ENCODE data around the gene DRICH1.
"Not testable (repeated sequence)": the region's sequence is repeated elsewhere in the genome, so short reads cannot be mapped to it uniquely, and the experiment has no call there.

Gene DRICH1

DNA sequence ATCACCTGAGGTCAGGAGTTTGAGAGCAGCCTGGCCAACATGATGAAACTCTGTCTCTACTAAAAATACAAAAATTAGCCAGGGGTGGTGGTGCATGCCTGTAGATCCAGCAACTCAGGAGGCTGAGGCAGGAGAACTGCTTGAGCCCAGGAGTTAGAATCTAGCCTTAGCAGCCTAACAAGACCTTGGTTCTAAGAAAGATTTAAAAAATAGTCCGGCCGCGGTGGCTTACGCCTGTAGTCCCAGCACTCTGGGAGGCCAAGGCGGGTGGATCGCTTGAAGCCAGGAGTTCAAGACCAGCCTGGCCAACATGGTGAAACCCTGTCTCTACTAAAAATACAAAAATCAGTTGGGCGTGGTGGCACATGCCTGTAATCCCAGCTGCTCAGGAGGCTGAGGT is 14.4 kb upstream of the DRICH1 start:
- not testable (repeated sequence) for DNase-seq

DNA sequence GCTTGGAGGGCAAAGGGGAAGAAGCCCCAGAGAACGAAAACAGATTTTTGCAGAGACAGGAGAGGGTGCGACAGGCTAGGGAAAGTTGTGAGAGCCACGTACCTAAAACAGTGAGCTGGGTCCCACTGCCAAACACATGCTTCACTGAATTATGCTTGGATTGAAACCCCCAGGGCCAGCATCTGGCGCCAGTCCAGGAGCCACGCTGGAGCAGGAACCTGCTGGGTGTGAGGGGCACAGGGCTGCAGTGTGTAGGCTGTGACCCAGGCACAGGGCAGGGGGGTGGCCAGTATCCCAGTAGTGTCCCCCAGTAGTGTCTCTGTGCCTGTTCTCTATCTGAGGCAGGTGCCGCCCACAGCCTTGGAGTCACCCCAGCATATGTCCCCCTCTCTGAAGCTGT is 8.1 kb upstream of the DRICH1 start:
- not testable (repeated sequence) for DNase-seq

DNA sequence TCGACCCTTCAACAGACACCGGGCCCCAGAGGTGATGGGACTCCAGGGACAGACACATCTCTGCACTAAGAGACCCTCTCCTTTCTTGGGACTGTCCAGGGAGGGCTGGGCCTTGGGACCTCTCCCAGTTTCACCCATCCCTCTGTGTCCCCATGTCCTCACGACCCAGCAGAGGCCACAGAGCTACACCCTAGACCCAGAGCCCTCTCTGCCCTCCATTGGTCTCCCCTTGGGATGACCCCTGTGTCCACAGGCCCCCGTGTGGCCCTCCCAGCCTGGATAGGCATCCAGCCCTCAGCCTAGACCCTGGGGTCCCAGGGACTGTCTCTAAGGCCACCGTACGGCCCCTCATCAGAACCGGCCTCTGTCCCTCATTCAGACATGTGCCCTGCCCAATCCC is 7.5 kb upstream of the DRICH1 start:
- DNase-seq, result no peak

DNA sequence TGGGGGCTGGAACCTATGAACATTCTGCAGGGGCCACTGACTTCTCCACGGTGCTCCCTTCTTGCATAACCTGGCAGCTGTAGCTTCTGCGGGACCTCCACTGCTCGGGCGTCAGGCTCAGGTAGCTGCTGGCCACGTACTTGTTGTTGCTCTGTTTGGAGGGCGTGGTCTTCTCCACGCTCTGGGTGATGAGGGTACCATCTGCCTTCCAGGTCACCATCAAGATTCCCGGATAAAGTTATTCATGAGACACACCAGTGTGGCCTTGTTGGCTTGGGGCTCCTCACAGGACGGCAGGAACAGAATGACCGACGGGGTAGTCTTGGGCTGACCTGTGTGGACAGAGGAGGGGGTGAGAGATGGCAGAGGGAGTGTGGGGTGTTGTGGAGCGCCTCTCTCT is 6.5 kb upstream of the DRICH1 start:
- no peak for DNase-seq

DNA sequence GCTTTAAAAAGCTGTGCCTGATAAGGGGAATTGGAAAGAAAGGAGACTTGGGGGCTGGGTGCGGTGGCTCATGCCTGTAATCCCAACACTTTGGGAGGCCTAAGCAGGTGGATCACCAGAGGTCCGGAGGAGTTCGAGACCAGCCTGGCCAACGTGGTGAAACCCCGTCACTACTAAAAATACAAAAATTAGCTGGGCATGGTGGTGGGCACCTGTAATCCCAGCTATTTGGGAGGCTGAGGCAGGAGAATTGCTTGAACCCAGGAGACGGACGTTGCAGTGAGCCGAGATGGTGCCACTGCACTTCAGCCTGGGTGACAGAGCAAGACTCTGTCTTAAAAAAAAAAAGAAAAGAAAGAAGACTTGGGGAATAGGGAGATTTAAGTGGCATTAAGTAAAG is 3.2 kb upstream of the DRICH1 start:
- not testable (repeated sequence) for DNase-seq

DNA sequence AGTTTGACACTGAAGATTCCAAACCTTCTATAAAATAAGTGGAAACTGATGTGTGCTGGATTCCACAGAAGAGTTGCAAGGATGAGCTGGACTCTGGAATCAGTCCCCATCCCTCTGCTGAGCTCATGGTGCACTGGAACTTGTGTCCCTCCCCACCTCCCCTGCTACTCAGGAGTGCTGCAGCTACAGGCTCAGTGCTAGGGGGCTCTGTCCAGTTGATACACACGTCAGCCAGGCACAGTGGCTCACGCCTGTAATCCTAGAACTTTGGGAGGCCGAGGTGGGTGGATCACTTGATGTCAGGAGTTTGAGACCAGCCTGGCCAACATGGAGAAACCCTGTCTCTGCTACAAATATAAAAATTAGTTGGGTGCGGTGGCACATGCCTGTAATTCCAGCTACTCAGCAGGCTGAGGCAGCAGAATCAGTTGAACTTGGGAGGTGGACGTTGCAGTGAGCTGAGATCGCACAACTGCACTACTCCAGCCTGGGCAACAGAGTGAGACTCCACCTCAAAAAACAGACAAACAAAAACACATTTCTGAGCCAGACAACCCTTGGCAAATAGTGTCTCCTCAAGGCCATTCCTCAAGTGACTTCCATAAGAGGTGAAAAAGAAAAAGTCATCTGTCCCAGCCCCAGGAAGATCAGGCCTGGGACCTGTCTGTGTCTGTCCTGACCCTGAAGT is 3.9 kb downstream of the DRICH1 start:
- DNase-seq, result not testable (repeated sequence)

DNA sequence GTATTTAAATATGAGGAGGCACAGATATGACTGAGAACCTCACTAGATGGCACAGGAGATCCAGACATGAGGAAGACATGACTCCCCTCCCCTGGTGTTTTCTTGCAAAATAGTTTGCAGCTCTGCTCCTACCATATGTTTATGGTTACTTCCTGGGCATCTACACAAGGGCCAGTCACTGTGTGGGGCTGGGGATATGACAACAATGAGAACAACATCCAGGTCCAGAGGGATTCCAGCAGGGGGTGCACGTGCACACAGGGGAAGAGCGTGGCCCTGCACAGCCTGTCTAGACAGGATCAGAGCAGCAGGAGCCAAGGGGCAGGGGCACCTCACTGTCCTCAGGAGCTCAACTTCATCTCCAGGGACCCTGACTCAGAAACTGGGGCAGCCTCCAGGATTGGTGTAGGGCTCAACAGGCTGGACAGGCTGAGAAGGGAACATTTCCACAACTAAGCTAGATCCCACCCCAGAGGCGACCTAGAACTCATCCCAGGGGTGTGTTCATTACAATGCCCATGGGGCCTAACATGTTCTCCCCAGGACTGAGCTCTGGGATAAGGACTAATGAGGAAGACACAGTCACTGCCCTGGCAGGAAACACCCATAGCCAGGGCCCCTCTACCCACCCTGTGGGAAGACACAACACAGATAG is 4.6 kb downstream of the DRICH1 start:
- peak; percentile 56 for DNase-seq

DNA sequence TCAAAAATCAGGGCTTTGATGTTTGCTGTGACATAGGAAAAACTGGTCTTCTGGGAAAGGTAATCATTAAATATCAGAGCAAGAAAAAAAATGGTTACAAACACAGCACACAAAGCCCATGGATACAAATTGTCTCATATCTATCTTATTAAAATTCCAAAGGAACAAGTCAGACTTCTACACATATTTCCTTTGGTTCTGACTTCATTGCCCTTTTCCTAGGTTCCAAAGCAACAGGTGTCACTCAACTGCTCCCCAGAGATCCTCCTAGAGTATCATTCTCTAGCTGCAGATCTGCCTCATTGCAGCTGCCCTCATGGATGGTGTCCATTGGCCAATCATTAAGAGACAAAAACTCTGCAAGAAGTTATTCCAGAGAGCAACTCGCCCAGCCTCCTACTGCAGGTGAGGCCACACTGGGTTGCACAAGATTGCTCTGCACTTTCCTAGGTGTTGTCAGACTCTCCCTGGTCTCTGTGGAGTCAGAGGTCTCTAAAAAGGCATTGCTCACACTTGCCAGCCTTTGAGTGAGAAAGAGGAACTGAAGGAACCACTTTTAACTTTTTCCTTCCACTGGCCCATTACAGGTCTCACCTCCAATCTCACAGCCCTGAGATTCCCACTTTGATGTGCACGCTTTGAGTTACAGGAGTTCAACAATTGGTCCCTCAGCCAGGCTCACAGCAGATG is 5.7 kb downstream of the DRICH1 start:
- no peak for DNase-seq

DNA sequence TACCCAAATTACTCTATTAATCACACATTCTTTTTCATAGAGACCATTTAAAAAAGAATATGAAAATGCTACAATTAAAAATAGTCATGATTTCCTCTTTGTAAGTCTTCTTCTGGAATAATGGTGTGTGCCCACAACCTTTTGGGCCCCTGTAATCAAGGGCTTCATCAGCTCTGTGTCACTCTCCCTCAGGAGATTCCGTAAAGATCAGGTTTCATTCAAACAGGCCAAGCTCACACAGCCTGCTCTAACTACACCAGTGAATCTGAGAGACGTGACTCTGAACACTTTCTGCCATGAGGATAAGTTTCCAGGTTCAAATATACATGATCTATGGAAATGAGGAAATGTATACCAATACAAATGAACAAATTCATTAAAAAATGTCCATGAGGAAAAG is 9.5 kb downstream of the DRICH1 start:
- DNase-seq, result no peak

DNA sequence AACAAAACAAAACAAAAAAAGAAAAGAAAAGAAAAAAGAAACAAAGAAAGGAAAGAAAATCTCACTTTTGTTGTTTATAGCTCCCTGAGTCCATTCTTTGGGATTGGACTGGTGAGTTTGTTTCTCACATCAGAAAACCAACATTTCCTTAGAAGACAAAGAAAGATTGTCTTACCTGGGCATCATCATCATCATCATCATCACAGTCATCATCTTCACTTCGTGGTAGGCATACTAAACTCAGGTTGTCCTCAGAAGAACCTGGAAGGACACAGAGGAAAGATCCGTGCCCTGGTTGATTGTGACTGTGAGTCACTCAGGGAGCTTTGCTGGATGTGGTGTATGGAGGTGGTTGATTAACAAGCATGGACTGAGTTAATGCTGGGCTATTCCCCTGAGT is 10.2 kb downstream of the DRICH1 start:
- not testable (repeated sequence) for DNase-seq

DNA sequence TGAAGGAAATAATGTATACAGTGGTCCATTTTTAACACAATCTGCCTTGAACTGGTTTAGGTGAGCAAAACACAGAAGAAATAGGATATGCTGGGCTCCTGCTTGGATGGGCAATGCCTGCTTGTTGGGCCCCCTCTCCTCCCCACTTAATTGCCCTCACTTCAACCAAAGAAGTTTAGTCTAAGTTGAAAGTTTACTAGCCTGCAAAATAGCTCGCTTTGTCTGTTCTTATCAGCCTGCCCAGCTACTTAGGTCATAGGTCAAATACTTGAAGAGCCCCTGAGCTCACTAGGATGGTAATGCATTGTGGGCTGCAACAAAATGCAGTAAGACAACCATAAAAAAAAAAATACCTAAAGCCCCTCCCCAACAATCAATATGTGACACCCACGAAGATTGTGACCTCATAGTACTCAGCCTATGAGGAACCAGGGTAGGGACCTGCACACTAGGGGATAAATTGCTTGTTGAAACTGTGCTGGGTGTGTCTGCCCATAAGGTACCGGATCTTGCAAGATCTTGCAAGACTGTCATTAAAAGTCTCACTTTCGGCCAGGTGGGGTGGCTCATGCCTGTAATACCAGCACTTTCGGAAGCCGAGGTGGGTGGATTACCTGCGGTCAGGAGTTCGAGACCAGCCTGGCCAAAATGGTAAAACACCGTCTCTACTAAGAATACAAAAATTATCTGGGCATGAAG is 10.9 kb downstream of the DRICH1 start:
- no peak for DNase-seq

DNA sequence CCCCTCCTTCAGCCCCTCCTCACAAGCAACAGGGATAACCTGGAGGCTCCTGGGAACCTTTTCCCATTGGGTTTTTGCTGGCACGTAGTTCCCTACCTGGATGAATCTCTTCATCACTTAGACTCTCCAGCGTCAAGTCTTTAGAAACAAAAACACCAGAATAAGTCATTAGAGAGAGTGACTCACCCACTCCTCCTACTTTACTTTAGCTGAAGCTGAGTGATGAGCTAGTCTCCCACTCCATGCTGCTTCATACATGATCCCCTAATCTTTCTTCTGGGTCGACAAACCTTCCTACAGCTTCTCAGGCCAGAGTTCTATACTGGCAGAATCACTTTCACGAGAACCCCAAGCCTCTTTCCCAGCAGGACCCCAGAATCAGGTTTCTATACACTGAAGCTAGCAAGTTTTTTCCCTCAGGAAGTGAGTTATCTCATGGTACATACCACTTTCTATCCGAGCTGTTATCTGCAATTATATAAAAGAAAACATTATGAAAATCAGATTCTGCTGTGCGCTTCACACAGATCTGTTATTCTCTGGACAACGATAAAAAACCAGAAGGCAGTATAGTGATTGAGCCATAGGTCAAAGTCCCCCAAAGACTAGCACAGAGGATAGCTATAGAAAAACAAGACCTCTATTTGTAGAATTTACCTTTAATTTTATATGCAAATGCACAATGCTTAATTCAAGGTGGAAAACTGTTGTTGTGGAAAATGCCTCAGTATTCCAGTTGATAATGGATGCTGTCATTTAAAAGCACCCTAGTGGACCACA is 18.7 kb downstream of the DRICH1 start:
- no peak for DNase-seq

DNA sequence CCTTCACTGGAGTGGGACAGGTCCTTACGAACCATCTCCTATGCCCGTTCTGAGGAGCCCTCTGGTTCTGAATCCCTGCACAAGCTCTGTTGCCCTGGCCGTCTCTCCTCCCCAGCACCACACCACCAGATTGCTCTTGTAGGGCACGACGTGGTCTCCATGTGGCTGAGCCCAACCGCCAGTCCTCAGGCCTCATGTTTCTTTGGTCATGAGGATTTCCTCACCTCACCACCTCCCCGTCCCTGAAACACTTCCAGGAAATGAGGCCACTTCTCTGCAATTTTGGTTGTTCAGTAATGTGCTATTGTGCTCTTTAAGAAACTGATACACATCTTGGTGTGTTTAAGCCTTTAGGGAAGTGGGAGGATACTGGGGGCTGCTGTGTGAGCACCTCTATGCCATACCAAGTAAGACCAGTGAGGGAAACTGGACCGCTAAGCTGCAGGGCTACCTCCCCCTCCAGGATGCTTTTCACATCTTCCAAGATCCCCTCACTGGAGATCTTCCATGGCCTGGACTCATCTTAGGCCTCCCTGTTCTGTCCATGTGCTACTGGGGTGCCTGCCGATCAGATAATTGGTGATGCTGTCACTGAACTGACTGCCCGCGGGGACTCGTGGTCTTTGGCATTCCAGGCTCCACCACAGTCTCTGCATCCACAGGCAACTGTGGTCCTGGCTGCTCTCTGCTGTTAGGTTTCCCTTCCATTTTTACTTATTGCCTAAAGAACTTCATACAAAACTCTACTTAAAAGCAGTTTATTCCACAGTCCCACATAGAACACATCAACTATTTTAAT is 21.9 kb downstream of the DRICH1 start:
- DNase-seq, result no peak

DNA sequence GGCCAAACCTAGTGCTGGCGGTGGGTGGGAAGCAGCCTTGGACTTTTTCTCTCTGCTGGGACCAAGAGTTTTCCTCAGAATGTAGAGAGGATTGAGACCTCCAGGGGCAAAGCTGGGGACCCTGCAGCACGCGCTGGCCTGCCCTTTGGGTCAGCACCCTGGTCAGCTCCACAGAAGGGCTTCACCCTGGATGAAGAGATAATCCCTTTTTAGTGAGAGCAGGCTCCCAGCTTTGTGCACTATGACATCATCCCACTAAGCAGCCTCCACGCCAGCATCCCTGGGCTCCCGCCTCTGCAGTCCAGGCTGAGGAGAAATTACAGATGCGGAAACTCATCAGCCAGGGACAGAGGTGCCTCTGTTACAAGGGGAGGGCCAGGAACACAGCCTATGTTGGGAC is 23.5 kb downstream of the DRICH1 start:
- no peak for DNase-seq

DNA sequence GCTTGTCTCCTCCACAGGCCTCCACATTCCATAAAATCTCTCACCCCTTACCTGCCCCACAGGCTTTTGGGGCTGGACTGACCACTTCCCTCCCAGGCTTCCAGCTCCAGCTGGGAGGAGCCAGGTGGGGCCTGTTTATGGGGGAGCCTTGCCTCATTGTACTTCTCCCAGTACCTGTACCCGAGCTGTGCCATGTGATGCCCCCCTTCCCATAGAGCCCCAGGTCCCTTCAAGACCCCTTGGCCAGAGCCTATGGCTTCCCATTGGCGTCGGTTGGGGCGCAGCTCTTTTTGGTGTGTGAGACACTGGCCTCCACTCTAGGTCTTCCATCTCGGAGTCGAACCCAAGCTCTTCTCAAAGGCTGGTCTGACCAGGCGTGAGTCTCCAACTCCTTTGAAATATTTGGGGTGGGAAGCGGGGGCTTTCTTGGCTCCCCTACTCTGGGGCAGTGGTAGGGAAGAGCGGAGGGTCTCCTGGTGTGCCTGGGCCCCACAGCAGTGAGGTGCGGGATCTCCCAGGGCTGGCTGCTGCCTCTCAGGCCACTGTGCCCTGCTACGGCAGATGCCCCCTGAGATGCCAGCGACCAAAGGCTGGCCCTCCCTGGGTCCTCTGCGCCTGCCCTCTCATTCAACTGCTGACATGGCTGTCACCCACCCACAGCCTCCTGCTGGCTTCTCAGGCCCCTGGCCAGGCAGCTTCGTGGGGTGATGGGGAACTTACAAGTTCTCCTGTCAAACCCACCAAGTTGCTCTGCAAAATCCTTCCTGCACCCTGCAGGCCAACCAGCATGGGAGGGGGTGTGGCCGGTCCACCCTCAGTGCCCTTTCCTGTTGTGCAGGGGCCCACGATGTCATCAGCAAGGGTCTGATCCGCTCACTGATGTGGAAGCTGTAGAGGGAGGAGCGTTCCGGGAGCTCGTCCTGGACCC is 25.7 kb downstream of the DRICH1 start:
- no peak for DNase-seq

DNA sequence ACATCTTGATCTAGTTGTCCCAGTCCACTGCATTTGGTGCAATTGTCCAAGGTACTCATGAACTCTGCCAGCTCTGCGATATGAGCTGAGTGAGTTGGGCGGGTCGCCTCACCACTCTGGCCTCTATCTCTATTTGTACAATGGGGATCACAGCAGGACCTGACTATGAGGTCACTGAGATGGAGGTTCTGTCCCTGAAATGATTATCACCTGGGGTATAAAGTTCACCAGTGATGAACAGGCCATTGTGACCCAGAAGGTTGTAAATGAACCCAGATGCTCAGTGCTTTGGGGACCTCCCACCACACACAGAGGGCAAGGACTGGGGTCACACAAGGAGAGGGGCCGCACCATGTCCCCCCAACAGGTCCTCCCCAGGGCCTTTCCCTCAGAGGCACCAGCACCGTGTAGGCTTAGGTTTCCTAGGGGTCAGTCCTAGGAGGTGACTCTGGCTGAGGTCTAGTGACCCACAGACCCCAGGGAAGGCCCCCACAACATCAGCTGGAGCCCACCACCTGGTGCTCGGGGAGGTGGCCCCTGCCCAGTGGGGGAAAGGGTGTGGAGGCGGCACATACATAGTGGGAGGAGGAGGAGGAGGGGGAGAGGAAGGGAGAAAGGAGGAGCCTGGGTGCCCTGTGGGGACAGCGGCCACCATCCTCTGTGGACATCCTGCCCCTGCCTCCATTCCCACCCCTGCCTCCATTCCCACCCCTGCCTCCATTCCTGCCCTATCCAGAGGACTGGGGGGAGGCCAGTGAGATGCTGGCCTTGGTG is 27.0 kb downstream of the DRICH1 start:
- no peak for DNase-seq

DNA sequence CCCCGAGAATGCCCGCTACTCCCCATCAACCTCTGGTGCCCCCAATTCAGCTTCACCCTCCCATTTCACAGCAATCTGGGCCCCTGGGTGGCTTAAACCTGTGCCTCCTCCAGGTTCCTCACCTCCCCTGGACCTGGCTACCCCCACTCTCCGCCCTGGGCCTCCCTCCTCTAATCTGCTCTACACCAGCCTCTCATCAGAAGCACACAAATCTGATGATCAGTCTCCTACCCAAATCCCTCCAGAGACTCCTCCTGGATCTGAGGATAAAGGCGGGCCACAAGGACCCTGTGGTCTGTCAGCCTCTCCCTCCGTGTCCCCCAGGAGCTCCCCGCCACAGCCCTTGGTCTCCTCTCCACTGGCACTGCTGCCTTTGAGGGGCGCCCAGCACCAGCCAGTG is 28.9 kb downstream of the DRICH1 start:
- DNase-seq, result no peak

DNA sequence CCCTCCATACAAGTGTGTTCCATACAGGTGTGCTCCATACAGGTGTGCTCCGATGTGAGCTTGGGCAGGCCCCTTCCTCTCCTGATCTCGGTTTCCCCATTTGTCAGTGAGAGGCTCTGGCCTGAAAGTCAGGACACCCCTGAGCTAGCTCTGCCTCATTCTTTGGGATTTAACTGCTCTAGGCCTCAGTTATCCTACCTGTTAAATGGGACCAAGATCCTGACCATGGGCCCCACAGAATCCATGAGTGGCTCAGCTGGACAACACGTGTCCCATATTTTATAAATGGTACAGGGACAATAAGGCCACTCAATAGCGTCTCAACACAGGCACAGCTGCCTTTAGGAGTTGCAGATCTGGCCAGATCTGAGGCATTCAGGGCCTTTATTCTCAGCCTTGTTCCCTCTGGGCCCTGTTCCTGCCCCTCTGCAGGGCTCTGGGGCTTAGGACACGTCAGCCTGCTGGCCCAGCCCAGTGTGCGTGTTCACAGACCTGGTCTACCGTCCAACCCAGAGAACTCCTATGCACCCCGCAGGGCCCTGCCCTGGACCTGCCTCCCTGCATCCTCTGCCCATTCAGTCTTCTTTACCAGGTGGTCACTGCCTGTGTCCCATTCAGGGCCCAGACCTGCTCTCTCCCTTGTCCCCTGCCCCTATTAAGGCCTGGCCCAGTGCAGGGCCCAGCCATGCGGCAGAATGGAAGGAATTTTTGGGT is 33.2 kb downstream of the DRICH1 start:
- no peak for DNase-seq

DNA sequence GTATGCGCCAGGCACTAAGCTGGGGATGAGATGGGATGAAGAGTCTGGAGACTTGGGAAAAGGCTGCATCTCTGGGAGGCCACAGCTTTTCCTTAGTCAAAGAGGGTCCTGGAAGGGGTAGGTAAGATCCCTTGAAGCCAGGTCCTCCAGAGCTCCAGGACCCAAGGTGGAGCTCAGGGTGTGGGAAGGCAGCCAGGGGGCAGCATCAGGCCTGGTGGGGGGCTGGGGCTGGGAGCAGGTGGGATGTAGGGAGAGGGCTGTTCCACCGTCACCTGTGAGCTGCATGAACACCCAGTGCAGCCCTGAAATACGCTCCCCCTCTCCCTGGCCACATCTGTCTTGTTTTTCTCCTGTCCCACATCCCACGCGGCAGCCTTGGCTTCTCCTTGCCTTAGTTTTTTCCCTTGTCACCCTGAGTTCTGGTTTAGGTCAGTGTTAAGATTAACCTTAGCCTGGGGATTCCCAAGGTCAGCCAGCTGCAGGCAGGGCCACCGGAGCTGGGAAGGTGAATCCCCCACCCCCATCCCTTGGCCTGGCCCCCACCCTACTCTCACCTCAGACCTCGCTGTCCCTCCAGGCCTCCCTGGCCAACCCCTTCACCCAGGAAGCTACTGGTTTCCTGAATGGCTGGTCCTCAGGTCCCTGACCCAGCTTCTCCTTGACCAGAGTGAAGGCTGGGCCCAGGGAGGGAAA is 34.4 kb downstream of the DRICH1 start:
- not testable (repeated sequence) for DNase-seq

Data from stimulated activated CD4-positive, alpha-beta T cell treated with anti-CD3 and anti-CD28 coated beads, Interleukin-12 subunit alpha, Interleukin-12 subunit beta, amount 100 ng/mL, for 4 hours (primary cell).